Transverse colon (tissue), 4 donors: Measurements from ENCODE around the gene ZNF689. TPM values are rescaled to one million over a fixed set of nuclear protein-coding genes. Genes with fewer than 3 reads are reported as not detected.

Source experiments
- DNase-seq: peaks from one replicate; pipeline ENCODE4 v3.0.0-alpha.2; 2019
- H3K27ac ChIP-seq, 4 donors: fragments of 200-600 bp; sonication (generic); 2 replicates each; pipeline ENCODE4 v1.5.1; 2016 to 2018; ENCODE audit warnings: inconsistent platforms in 4 of 4
- H3K27me3 ChIP-seq: fragments of 200-600 bp; sonication (generic); 2 replicates; pipeline ENCODE4 v1.5.1; 2017; ENCODE audit warnings: inconsistent platforms
- H3K36me3 ChIP-seq, 4 donors: fragments of 200-600 bp; sonication (generic); 2 replicates each; pipeline ENCODE4 v1.5.1; 2017 to 2019; ENCODE audit warnings: inconsistent platforms in 4 of 4
- H3K4me1 ChIP-seq, 4 donors: fragments of 200-600 bp; sonication (generic); 2 replicates each; pipeline ENCODE4 v1.5.1; 2017 to 2020; ENCODE audit warnings: inconsistent platforms in 4 of 4
- H3K4me3 ChIP-seq, 4 donors: fragments of 200-600 bp; sonication (generic); 1 replicate in 1 of 4; 2 replicates in 3 of 4; pipeline versions ENCODE4 v1.5.1 to v1.6.1; 2017 to 2019; ENCODE audit warnings: inconsistent platforms in 4 of 4
- H3K9me3 ChIP-seq, 2 donors: fragments of 200-600 bp; sonication (generic); 2 replicates each; pipeline ENCODE4 v1.5.1; 2017 to 2019; ENCODE audit warnings: inconsistent platforms in 2 of 2
- EP300 ChIP-seq: sonication (generic); formaldehyde crosslinking; IDR thresholded peaks from one replicate; pipeline ENCODE4 v1.6.1; 2017; ENCODE audit warnings: antibody characterized with exemption, low read depth
- POLR2A ChIP-seq: fragments of 450-650 bp; IDR thresholded peaks from one replicate; pipeline ENCODE4 v1.6.1; 2016; ENCODE audit warnings: antibody characterized with exemption, mild to moderate bottlenecking, moderate library complexity
- POLR2AphosphoS5 ChIP-seq, 3 donors: sonication (generic); formaldehyde crosslinking; IDR thresholded peaks; one replicate each; pipeline ENCODE4 v1.6.1; 2016; ENCODE audit warnings: antibody characterized with exemption in 3 of 3
- WGBS, 2 donors: methylation state at CpG; one replicate each; pipeline ENCODE4 v1.1.5; 2018; ENCODE audit warnings: low coverage in 1 of 2; 5-methylcytosine and 5-hydroxymethylcytosine counted together
- in situ Hi-C, 4 donors: fragments of 200-750 bp; cut with MboI; loops; one replicate each; pipeline versions ENCODE4 v1.15.0 to v1.15.1; 2017; ENCODE audit warnings: low sequenced_read_pairs in 3 of 4, low pct_ligation_motif_present in 1 of 4, low pct_unique_long_range_greater_than_20kb in 1 of 4
- intact Hi-C: fragments of 100-400 bp; cut with DNase I; formaldehyde crosslinking; loops from one replicate; pipeline ENCODE4 v1.15.1; 2023; ENCODE audit warnings: low total_unique reads
- total RNA-seq, 4 donors: library from RNA; depleted of rRNA; stranded (reverse); fragments of >200 nt; gene quantifications; one replicate each; pipeline ENCODE4 v1.1.0, GENCODE V29; 2016
- TF ChIP-seq, protein P1 (sequence below), 5 experiments: fragments of 200-600 bp in 3 of 5; fragments of 450-650 bp in 2 of 5; sonication (generic) in 3 of 5; IDR thresholded peaks; 1 replicate in 2 of 5; 2 replicates in 3 of 5; pipeline ENCODE4 v1.5.1; 2016 to 2017; ENCODE audit warnings: antibody characterized with exemption in 5 of 5, inconsistent platforms in 3 of 5, mild to moderate bottlenecking in 2 of 5, moderate library complexity in 1 of 5

The ZNF689 gene
- total RNA-seq, 4 donors from 2014 or later = 3.4 to 77.1 (median 8.1) TPM

DNA sequence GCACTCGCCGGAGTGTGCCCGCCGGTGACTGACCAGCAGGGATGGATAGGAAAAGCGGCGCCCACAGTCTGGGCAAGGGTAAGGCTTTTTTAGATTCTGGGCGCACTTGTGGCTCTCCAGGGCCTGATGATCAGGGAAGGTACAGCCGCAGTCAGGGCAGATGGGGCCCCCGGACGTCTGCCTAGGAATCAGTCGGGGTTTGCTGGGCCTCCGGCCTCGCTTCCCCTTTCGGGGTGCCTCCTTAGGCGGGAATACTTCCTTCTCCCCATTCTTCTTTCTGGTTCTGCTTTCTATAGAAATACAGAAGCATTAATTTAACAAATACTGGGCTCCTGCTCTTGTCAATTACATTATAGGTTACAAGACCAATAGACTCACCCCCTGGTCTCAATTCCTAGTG lies 5.0 kb downstream of the ZNF689 start:
- Histone ChIP-seq H3K9me3 (no peaks in the 10 kb centered on the region), H3K36me3 (peaks cover 0 to 47% (median 8%) of the 10 kb centered on the region in 4 donors), H3K27me3 (no peaks in the 10 kb centered on the region), H3K4me1 (peaks cover 0 to 34% (median 12%) of the 10 kb centered on the region in 4 donors), H3K27ac (no peak overlapping the region), H3K4me3 (no peak overlapping the region)
- 91 to 98% methylated on average over 8 to 15 of the region's 15 CpGs for WGBS, 2 donors
- in situ Hi-C loops = loop anchor here in 2 of 4 donors (10.0 kb wide), 2 partner anchors 160 to 170 kb away; partner anchors contain the start of genes DCTPP1 (in 1 of the 2) and SEPHS2 (in 1 of the 2)
- no peak for DNase-seq
- intact Hi-C loops = no loop called here
- TF ChIP-seq, protein P1, sequence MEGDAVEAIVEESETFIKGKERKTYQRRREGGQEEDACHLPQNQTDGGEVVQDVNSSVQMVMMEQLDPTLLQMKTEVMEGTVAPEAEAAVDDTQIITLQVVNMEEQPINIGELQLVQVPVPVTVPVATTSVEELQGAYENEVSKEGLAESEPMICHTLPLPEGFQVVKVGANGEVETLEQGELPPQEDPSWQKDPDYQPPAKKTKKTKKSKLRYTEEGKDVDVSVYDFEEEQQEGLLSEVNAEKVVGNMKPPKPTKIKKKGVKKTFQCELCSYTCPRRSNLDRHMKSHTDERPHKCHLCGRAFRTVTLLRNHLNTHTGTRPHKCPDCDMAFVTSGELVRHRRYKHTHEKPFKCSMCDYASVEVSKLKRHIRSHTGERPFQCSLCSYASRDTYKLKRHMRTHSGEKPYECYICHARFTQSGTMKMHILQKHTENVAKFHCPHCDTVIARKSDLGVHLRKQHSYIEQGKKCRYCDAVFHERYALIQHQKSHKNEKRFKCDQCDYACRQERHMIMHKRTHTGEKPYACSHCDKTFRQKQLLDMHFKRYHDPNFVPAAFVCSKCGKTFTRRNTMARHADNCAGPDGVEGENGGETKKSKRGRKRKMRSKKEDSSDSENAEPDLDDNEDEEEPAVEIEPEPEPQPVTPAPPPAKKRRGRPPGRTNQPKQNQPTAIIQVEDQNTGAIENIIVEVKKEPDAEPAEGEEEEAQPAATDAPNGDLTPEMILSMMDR (IDR thresholded peaks at IDR 0.05) = no peak
- TF ChIP-seq EP300 (no peak), POLR2AphosphoS5 (IDR thresholded peaks at IDR 0.05) (no peak)

DNA sequence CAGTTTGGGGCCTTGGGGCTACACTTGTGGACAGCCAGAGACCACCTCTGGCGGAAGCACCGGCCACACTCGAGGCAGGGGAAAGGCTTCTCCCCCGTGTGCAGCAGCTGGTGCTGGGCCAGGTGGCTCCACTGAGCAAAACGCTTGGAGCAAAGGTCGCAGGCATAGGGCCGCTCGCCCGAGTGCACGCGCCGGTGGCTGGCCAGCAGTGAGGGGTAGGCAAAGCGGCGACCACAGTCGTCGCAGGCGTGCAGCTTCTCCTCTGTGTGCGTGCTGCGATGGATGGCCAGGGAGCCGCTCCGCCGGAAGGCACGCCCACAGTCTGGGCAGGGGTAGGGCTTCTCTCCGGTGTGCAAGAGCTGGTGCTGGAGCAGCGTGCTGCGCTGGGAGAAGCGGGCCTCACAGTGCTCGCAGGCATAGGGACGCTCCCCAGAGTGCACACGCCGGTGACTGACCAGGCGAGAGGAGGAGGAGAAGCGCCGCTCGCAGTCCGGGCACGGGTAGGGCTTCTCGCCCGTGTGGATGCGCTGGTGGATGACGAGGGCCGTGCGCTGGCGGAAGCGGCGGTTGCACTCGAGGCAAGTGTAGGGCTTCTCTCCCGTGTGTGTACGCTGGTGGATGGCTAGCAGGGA lies 5.8 kb downstream of the ZNF689 start:
- no peak for TF ChIP-seq EP300
- no peak for TF ChIP-seq POLR2AphosphoS5 (IDR thresholded peaks at IDR 0.05)
- TF ChIP-seq POLR2A = no peak
- TF ChIP-seq, protein P1 (IDR thresholded peaks at IDR 0.05) = no peak
- 92% methylated on average over 49 of the region's 49 CpGs; no CpG with 5 or more reads in 1 of the 2 donors for WGBS, 2 donors
- DNase-seq = no peak
- H3K4me3 ChIP-seq = no peak overlapping the region
- no peaks in the 10 kb centered on the region for H3K9me3 ChIP-seq
- in situ Hi-C loops = loop anchor here in 2 of 4 donors (10.0 kb wide), 2 partner anchors 160 to 170 kb away; partner anchors contain the start of genes DCTPP1 (in 1 of the 2) and SEPHS2 (in 1 of the 2)
- peaks cover 0 to 34% (median 11%) of the 10 kb centered on the region in 4 donors for H3K4me1 ChIP-seq
- no peak overlapping the region for H3K27ac ChIP-seq
- peaks cover 0 to 47% (median 8%) of the 10 kb centered on the region in 4 donors for H3K36me3 ChIP-seq
- intact Hi-C loops = no loop called here
- H3K27me3 ChIP-seq = no peaks in the 10 kb centered on the region

DNA sequence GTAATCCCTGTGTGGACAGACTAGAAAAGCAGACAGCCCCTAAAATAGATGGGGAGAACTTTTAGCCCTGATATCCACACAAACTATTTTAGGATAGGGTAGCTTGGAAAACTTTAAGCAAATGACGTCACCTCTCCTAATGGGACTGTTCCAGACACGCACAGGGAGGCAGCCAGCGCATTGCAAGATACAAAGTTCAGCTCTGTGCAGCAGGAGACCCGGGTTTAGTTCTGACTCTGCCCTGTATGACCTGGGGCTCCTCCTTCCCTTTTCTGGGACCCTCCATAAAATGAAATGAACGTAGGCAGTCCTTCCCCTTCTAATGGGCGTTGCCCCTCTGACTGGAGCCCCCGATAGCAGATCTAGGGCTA lies 6.3 kb downstream of the ZNF689 start:
- Histone ChIP-seq H3K4me1 (peaks cover 0 to 30% (median 7%) of the 10 kb centered on the region in 4 donors), H3K9me3 (no peaks in the 10 kb centered on the region), H3K27ac (no peak overlapping the region), H3K4me3 (no peak overlapping the region), H3K36me3 (peaks cover 0 to 47% (median 8%) of the 10 kb centered on the region in 4 donors), H3K27me3 (no peaks in the 10 kb centered on the region)
- TF ChIP-seq EP300 = no peak
- no peak for TF ChIP-seq POLR2A
- TF ChIP-seq, protein P1 (IDR thresholded peaks at IDR 0.05) = no peak
- in situ Hi-C loops (loop anchor here in 2 of 4 donors (10.0 kb wide), 2 partner anchors 159 to 169 kb away; partner anchors contain the start of genes DCTPP1 (in 1 of the 2) and SEPHS2 (in 1 of the 2)), intact Hi-C loops (no loop called here)
- WGBS, 2 donors = 79 to 83% methylated on average over 1 to 7 of the region's 7 CpGs
- no peak for DNase-seq

DNA sequence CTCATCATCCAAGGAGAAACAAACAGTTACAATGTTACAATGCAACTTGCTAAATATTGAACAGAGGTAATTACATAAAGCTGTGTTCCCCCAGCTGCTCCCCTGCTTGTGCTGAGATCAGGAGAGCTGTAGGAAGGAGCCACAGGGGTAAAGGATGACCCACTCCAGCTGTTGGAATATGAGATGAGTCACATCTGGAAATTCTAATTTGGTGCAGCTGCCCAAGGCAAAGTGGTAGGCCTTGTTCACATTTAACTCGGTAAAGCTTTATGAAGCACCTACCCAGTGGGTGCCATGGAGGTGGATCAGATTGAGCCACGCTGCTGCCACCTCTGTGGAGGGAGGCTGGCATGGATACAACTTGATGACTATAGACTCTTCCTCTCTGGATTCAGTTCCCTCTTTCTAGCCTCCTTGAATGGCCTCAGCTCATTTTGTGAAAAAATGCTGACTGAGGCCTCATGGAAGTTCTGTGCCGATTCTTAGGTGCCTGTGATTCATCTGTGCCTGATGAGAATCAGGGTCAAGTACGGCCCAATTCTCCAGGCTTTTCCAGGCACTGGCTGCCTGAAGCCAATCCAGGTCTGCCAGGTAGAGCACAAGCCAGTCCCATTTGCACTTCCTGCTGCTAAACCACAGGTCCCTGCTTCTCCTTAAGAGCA lies 7.4 kb downstream of the ZNF689 start:
- in situ Hi-C loops = loop anchor here in 2 of 4 donors (10.0 kb wide), 2 partner anchors 158 to 168 kb away; partner anchors contain the start of genes DCTPP1 (in 1 of the 2) and SEPHS2 (in 1 of the 2)
- intact Hi-C loops = no loop called here
- peaks cover 0 to 43% (median 8%) of the 10 kb centered on the region in 4 donors for H3K36me3 ChIP-seq
- H3K9me3 ChIP-seq = no peaks in the 10 kb centered on the region
- 62 to 80% methylated on average over 2 to 4 of the region's 4 CpGs for WGBS, 2 donors
- H3K27me3 ChIP-seq = no peaks in the 10 kb centered on the region
- H3K4me1 ChIP-seq = peaks cover 0 to 18% (median 5%) of the 10 kb centered on the region in 4 donors
- no peak overlapping the region for H3K27ac ChIP-seq
- no peak overlapping the region for H3K4me3 ChIP-seq
- no peak for TF ChIP-seq POLR2A
- TF ChIP-seq POLR2AphosphoS5 (IDR thresholded peaks at IDR 0.05) = no peak
- no peak for TF ChIP-seq EP300
- TF ChIP-seq, protein P1 (IDR thresholded peaks at IDR 0.05) = no peak
- DNase-seq = no peak
